GM12892 (cell line): ENCODE data around the gene IFIT1B.
A peak's percentile ranks its signal among the peaks of the same experiment; 100 is the strongest.
"Not testable (repeated sequence)": the region's sequence is repeated elsewhere in the genome, so short reads cannot be mapped to it uniquely, and the experiment has no call there.

Experiments used
- DNase-seq: peaks from one replicate; pipeline ENCODE4 v3.0.0; 2011; ENCODE audit not compliant: insufficient read length
- FAIRE-seq: peaks from 2 replicates; lab custom pipeline; 2011; peaks lifted over from hg19 to GRCh38; lab: Jason Lieb, UNC
- POLR2A ChIP-seq: IDR thresholded peaks from 2 replicates; pipeline ENCODE4 v1.6.1; 2011; ENCODE audit warnings: low read depth, low read length, control low read depth
- POLR2AphosphoS5 ChIP-seq: IDR thresholded peaks from 2 replicates; pipeline ENCODE4 v1.6.1; 2011; ENCODE audit warnings: low read depth, low read length, control low read depth
- TAF1 ChIP-seq: IDR thresholded peaks from 2 replicates; pipeline ENCODE4 v1.6.1; 2011; ENCODE audit warnings: low read depth, mild to moderate bottlenecking, control low read depth, low read length, borderline replicate concordance

The IFIT1B gene

GRCh38 chr10:89341649-89342048 lies 36.2 kb upstream of the IFIT1B start:
- TF ChIP-seq TAF1 (no peak), POLR2A (0 out of 2 replicates have a peak, but pooled peaks have one; percentile 12)
- DNase-seq: no peak
- peak; percentile 17 for FAIRE-seq

- no peak for DNase-seq
- TF ChIP-seq POLR2A: peak; percentile 43; the same call in 1 of the 2 replicates
- TF ChIP-seq POLR2AphosphoS5: peak; percentile 30; the same call in 1 of the 2 replicates
- TF ChIP-seq TAF1: no peak
- FAIRE-seq: no peak
Measured at GRCh38 chr10:89342206-89342958, 35.5 kb upstream of the IFIT1B start.

DNA sequence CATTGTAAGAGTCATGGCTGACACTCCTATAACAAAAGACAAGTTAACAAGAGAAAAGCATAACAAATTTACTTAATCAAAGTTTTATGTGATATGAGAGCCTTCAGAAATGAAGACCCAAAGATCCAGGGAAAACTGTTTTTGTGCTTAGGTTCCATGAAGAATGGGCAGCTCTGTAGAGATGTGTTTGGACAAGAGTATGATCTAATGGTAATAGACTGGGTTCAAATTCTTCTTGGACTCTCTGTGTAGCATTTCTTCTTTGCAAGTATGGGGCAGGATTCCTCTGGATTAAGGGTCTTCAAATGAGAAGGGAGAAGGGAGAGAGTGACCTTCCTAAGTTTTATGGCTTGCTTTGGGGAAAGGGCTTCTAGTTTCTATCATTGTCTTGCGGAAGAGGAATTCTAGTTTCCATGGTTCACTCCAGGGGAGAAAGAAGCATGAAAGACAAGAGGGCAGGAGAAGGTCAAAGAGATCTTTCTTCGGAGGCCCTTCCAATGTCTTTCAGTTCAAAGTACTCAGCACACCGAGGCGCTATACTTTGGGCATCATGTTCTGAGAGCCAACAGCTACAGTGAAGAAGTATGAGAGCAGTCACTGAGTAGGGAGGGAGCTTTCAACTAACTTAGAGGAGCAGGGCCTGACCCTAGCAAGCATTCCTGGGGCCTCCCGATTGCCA lies 34.6 kb upstream of the IFIT1B start:
- no peak for TF ChIP-seq TAF1
- TF ChIP-seq POLR2A: no peak
- no peak for TF ChIP-seq POLR2AphosphoS5
- no peak for FAIRE-seq

DNA sequence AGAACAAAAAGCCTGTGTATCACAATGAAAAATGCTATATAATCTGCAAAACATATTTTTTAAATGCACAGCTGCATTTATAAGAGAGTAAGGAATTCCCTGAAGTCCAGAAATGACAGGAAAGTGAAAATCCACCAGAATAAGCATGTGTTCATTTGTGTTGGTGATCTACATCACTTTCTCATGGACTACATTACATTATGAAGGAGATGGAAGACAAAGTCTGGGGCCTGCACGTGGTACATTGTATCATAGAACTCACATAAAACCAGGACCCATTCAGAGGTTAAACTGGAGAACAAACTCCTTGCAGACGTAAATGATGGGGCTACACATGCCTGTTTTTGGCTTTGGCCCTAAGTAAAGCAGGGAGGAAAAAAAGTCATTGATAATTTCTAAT lies 33.7 kb upstream of the IFIT1B start:
- FAIRE-seq: no peak
- DNase-seq: no peak
- TF ChIP-seq TAF1 (no peak), POLR2A (no peak), POLR2AphosphoS5 (no peak)

More for the DNA sequence above, 34.6 kb upstream of the IFIT1B start:
- DNase-seq: no peak

GRCh38 chr10:89345367-89346000 lies 32.4 kb upstream of the IFIT1B start:
- DNase-seq (no peak), FAIRE-seq (no peak)
- no peak for TF ChIP-seq TAF1
- TF ChIP-seq POLR2AphosphoS5: no peak
- no peak for TF ChIP-seq POLR2A

DNA sequence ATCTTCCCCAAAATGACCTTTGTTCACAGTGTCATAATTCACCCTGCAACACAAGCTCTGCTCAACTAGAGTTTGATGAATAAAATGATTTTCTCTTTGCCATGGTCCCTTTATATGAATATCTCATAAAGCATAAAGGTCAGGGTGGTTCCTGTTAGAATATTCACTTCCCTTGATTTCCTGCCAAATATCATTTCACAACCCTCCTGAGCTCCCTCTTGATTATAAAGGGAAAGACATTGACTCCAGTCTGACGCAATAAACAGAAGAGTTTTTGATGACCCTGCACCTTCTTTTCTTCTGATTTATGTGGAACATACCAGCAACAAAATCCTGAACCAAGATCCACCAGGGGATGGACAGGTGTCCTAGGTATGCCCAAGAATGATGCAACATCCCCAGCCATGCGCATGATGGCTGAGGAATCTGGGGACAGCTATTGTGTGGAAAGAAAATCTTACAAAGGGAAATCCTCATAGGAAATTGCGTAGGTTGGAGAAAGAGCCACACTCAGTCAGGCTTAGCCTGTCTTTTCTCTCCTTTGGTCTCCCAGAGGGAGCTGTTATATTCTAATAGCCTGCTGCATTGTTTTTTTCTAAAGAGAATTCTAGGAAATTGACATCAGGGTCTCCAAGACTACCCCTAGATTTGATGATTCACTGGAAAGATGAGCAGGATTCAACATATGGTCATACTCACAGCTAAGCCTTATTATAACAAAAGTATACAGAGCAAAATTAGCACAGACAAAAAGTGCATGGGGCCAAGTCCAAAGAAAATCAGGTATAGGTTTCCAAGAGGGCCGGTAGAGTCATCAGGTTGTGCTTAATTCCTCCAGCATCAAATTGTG lies 31.2 kb upstream of the IFIT1B start:
- FAIRE-seq (no peak), DNase-seq (no peak)
- TF ChIP-seq POLR2AphosphoS5 (no peak), TAF1 (no peak), POLR2A (no peak)

DNA sequence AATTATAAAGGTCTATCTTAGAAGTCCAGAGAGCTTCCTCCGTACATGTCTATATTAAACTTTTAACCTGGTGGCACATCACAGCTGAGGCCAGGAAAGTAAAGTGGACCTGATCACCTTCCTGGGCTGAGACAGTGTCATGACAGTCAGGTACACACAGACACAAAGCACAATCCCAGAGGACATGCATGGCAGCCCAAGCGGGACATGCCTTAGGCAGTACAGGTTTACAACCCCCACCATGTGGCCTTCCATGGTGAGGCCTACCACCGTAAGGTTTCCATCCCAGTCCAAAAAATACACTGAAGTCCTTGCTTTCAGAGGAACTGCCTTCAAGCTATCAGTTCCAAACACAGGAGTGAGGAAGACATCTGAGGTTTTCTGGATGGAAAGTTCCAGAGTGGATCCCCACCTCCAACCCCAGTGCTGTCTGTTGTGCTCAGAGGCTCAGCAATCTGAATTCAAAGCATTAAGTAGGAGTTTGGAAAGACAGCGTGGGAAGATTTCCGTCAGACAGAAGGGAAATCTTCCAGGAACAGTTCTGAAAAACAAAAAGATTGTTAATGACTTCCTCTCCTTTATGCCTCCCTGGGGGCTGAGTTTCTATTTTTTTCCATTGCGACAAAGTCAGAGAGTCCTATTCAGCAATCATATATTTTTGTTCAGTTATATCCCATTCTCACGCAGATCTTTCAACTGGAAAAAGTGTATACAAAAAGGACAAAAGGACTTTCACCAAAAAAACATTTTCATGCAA lies 30.0 kb upstream of the IFIT1B start:
- TF ChIP-seq POLR2A: no peak
- TF ChIP-seq POLR2AphosphoS5: no peak
- TF ChIP-seq TAF1: no peak

DNA sequence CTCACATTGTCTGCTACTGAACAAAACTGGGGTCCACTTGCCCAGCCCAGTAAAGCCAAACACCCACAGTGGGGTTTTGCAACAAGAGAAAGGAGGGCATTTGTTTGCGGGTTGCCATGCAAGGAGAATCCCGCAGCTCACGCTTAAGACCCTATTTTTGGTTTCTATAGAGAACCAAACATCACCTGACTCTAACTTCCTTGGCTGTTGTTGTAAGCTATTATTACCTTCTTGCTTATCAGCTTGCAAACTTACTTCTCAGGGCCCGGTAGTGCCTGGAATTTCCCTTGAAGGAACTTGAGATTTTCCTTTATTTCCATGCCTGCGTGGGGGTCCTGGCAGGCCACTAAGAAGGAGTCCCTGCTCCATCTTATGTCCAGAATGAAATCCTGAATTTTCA lies 29.4 kb upstream of the IFIT1B start:
- peak; percentile 5 for FAIRE-seq
- TF ChIP-seq POLR2A: no peak
- no peak for DNase-seq

More for the DNA sequence above, 30.0 kb upstream of the IFIT1B start:
- FAIRE-seq (no peak), DNase-seq (no peak)

DNA sequence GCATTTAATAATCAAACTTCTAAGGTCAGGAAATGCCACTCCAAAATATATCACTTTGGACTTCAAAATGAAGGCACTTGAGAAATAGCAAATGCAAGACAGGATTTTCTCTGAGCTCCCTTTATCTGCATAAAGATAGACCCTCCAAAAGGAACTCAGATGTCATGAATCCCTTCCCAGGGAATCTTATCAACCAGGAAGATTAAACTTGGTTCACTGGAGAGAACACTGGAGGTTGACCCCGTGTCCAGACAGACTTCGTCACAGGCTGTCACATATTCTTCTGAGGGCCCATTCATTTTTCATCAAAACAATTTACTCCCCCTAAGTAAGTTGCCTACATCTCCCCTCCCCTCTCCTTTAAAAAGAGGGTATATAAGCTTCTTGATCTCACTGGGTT lies 28.9 kb upstream of the IFIT1B start:
- no peak for FAIRE-seq
- no peak for DNase-seq
- TF ChIP-seq POLR2AphosphoS5: no peak
- no peak for TF ChIP-seq TAF1

GRCh38 chr10:89350631-89351315 lies 27.1 kb upstream of the IFIT1B start:
- DNase-seq, FAIRE-seq: not testable (repeated sequence)

- DNase-seq (no peak), FAIRE-seq (peak; percentile 91)
- no peak for TF ChIP-seq TAF1
Measured at GRCh38 chr10:89351412-89351779, 26.5 kb upstream of the IFIT1B start.
